ENCODE results near the gene NDRG4. TPM values are rescaled to one million over a fixed set of nuclear protein-coding genes. Genes with fewer than 3 reads are reported as not detected.

Gene NDRG4
- total and polyA plus RNA-seq, 2 donors (not counting 3 experiments of a cell fraction or from before 2014, with no cell fraction given) = 35.8 to 74.3 TPM

DNA sequence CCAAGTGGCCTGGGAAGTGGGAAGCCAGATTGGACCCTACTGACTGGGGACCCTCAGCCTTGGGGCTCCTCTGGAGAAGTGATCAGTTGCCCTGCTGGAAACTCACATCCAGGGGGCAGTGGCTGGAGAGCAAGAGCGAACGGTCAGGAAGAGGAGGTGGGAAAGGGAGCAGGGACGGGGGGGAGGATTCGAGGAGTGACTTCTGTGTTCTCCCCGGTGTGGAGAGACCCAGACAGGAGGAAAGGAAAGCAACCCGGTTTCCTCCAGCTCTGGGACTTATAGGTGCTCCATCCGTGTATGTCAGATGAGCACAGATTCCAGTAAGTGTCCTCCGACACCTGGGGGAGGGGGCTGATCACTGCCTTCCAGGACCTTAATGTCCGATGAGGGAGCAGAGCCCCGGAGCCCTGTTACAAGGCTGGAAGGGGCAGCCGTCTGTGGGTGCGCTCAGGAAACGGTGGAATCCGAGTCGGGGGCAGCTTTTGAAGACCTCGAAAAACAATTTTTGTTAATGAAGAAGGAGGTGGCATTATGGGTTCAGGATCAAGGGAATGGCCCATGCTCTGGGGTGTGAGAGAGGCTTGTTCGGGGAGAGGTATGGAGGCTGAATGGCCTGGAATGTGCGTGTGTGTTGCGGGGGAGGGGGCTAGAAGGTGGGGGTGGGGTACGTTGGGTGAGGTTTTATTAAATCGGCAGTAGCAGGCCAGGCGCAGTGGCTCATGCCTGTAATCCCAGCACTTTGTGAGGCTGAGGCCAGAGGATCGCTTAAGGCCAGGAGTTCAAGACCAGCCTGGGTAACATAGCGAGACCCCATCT lies 34.8 kb upstream of the NDRG4 start:
- Histone ChIP-seq H3K9ac (replicated peaks; ENCODE audit: extremely low read depth, insufficient read depth, low read length) (peak overlapping the region; percentile 28), H3K4me1 (ENCODE audit: control insufficient read depth, extremely low read depth, insufficient read depth, low read length) (peaks cover 6% of the 10 kb centered on the region), H4K20me1 (replicated peaks; ENCODE audit: control insufficient read depth, extremely low read depth, insufficient read depth, low read length) (no peaks in the 10 kb centered on the region), H3K27ac (ENCODE audit: insufficient read depth, low read depth, low read length) (no peak overlapping the region), H3K9me3 (replicated peaks; ENCODE audit: control insufficient read depth, insufficient read depth, low read length) (no peaks in the 10 kb centered on the region), H2AFZ (ENCODE audit: low read depth, low read length) (peak overlapping the region; percentile 74), H3K9me1 (replicated peaks; ENCODE audit: control insufficient read depth, extremely low read depth, insufficient read depth, low read length) (no peaks in the 10 kb centered on the region), H3K79me2 (ENCODE audit: control insufficient read depth, insufficient read depth, low read length) (no peaks in the 10 kb centered on the region), H3K4me3 (replicated peaks in 1 of 3; ENCODE audit: insufficient read depth in 1 of 3, low read depth in 1 of 3, low read length in 3 of 3) (peak overlapping the region; percentile 55 to 75 (median 67)), H3K4me2 (ENCODE audit: insufficient read depth, low read length) (peak overlapping the region; percentile 79), H3K36me3 (ENCODE audit: control insufficient read depth in 2 of 2, extremely low read depth in 1 of 2, insufficient read depth in 2 of 2, low read length in 2 of 2) (no peaks in the 10 kb centered on the region), H3K27me3 (ENCODE audit: control insufficient read depth in 2 of 2, insufficient read depth in 2 of 2, low read length in 2 of 2) (peaks cover 2 to 15% of the 10 kb centered on the region in 2 experiments)
- FAIRE-seq (peak; percentile 68), DNase-seq (ENCODE audit: low read depth, low spot score) (peak; percentile 66)
- TF ChIP-seq, protein P1, sequence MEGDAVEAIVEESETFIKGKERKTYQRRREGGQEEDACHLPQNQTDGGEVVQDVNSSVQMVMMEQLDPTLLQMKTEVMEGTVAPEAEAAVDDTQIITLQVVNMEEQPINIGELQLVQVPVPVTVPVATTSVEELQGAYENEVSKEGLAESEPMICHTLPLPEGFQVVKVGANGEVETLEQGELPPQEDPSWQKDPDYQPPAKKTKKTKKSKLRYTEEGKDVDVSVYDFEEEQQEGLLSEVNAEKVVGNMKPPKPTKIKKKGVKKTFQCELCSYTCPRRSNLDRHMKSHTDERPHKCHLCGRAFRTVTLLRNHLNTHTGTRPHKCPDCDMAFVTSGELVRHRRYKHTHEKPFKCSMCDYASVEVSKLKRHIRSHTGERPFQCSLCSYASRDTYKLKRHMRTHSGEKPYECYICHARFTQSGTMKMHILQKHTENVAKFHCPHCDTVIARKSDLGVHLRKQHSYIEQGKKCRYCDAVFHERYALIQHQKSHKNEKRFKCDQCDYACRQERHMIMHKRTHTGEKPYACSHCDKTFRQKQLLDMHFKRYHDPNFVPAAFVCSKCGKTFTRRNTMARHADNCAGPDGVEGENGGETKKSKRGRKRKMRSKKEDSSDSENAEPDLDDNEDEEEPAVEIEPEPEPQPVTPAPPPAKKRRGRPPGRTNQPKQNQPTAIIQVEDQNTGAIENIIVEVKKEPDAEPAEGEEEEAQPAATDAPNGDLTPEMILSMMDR (IDR thresholded peaks at IDR 0.05; ENCODE audit: extremely low read depth in 1 of 2, insufficient read depth in 1 of 2, low read depth in 1 of 2, low read length in 2 of 2) = peak; percentile 36 to 66
- no peak for TF ChIP-seq JUN (IDR thresholded peaks at IDR 0.05; ENCODE audit: borderline replicate concordance, insufficient read depth, insufficient read length, low read depth)
- TF ChIP-seq, protein P2, sequence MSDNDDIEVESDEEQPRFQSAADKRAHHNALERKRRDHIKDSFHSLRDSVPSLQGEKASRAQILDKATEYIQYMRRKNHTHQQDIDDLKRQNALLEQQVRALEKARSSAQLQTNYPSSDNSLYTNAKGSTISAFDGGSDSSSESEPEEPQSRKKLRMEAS (IDR thresholded peaks at IDR 0.05; ENCODE audit: insufficient read depth, insufficient read length) = no peak
- no peak for TF ChIP-seq MYC (IDR thresholded peaks at IDR 0.05; ENCODE audit: low read depth, low read length)
- TF ChIP-seq EZH2 (IDR thresholded peaks at IDR 0.05; ENCODE audit: borderline replicate concordance, low read depth, low read length, severe bottlenecking) = peak; percentile 69
- TF ChIP-seq FOS (IDR thresholded peaks at IDR 0.05; ENCODE audit: borderline replicate concordance, insufficient read depth, low read length) = no peak
- no peak for TF ChIP-seq GATA2 (IDR thresholded peaks at IDR 0.05; ENCODE audit: insufficient read depth, insufficient read length, low read depth, low read length)
- intact Hi-C loops (cut with micrococcal nuclease) = no loop called here
- no TSS peak for BruUV-seq (replicated peaks)
- POLR2A ChIA-PET = no interaction called here
- dilution Hi-C loops (cut with MboI; ENCODE audit: extremely low pct_ligation_motif_present, low sequenced_read_pairs) = no loop called here
- CTCF ChIA-PET = interaction anchor here (0.8 to 2.3 kb wide), 4 partner anchors 8 to 129 kb away, joined by 3 to 10 read pairs (median 4); no protein-coding TSS in a partner anchor

All from endothelial cell of umbilical vein (primary cell).